Ishikawa (cell line): ENCODE data around the gene DCST2.

Experiments
- CEBPB ChIP-seq: IDR thresholded peaks from 2 replicates; pipeline ENCODE4 v1.6.1; 2012
- CREB1 ChIP-seq: IDR thresholded peaks from 2 replicates; pipeline ENCODE4 v1.6.1; 2012; ENCODE audit warnings: low read depth
- EGR1 ChIP-seq: IDR thresholded peaks from 2 replicates; pipeline ENCODE4 v1.6.1; 2012
- EP300 ChIP-seq: IDR thresholded peaks from 2 replicates; pipeline ENCODE4 v1.6.1; 2012; ENCODE audit warnings: borderline replicate concordance
- FOXM1 ChIP-seq: IDR thresholded peaks from 2 replicates; pipeline ENCODE4 v1.6.1; 2012; ENCODE audit warnings: low read depth, borderline replicate concordance
- MAX ChIP-seq: IDR thresholded peaks from 2 replicates; pipeline ENCODE4 v1.6.1; 2012
- NFIC ChIP-seq: IDR thresholded peaks from 2 replicates; pipeline ENCODE4 v1.6.1; 2012
- RAD21 ChIP-seq: IDR thresholded peaks from 2 replicates; pipeline ENCODE4 v1.6.1; 2012; ENCODE audit warnings: low read depth
- REST ChIP-seq: IDR thresholded peaks from 2 replicates; pipeline ENCODE4 v1.6.1; 2012; ENCODE audit warnings: low read depth, mild to moderate bottlenecking
- TAF1 ChIP-seq: IDR thresholded peaks from 2 replicates; pipeline ENCODE4 v1.6.1; 2012; ENCODE audit warnings: low read depth, mild to moderate bottlenecking
- TCF12 ChIP-seq: IDR thresholded peaks from 2 replicates; pipeline ENCODE4 v1.6.1; 2012; ENCODE audit warnings: low read depth
- TEAD4 ChIP-seq: IDR thresholded peaks from 2 replicates; pipeline ENCODE4 v1.6.1; 2012
- USF1 ChIP-seq: IDR thresholded peaks from 2 replicates; pipeline ENCODE4 v1.6.1; 2012
- YY1 ChIP-seq: IDR thresholded peaks from 2 replicates; pipeline ENCODE4 v1.6.1; 2012; ENCODE audit warnings: low read depth
- ZBTB7A ChIP-seq: IDR thresholded peaks from 2 replicates; pipeline ENCODE4 v1.6.1; 2012; ENCODE audit warnings: low read depth

Gene DCST2

GRCh38 chr1:155001425-155001674 is 32.2 kb downstream of the DCST2 start:
- TF ChIP-seq CEBPB (no peak; the same call in 1 of the 2 replicates), YY1 (no peak), MAX (no peak), REST (no peak), CREB1 (no peak)

GRCh38 chr1:155000726-155001424 is 32.7 kb downstream of the DCST2 start:
- TF ChIP-seq RAD21 (no peak), CREB1 (0 out of 2 replicates have a peak, but pooled peaks have one; percentile 9), NFIC (peak; percentile 83), USF1 (0 out of 2 replicates have a peak, but pooled peaks have one; percentile 29), EP300 (peak; percentile 91), ZBTB7A (peak; percentile 81), EGR1 (0 out of 2 replicates have a peak, but pooled peaks have one; percentile 10), TAF1 (no peak; the same call in 1 of the 2 replicates), MAX (peak; percentile 87), REST (no peak; the same call in 1 of the 2 replicates), YY1 (peak; percentile 61), CEBPB (no peak), TCF12 (peak; percentile 96), TEAD4 (peak; percentile 69), FOXM1 (peak; percentile 77)

GRCh38 chr1:155000411-155000725 is 33.2 kb downstream of the DCST2 start:
- TF ChIP-seq EGR1: no peak
- TF ChIP-seq USF1: no peak
- TF ChIP-seq ZBTB7A: no peak; the same call in 1 of the 2 replicates
- TF ChIP-seq TCF12: no peak
- no peak for TF ChIP-seq EP300
- no peak for TF ChIP-seq CREB1
- TF ChIP-seq RAD21: no peak
- no peak for TF ChIP-seq REST
- no peak for TF ChIP-seq MAX

GRCh38 chr1:154999571-155000410 is 33.8 kb downstream of the DCST2 start:
- TF ChIP-seq CREB1 (no peak), TAF1 (no peak), MAX (peak; percentile 90), REST (no peak), USF1 (peak; percentile 13; the same call in 1 of the 2 replicates), ZBTB7A (no peak), YY1 (no peak)
